Frontal cortex (tissue), 4 donors: ENCODE data around the gene PTGIS. TPM values are rescaled to one million over a fixed set of nuclear protein-coding genes. Genes with fewer than 3 reads are reported as not detected.
A peak's percentile ranks its signal among the peaks of the same experiment; 100 is the strongest.

Source experiments
- DNase-seq, 2 donors: peaks; one replicate each; pipeline ENCODE4 v3.0.0; 2012; ENCODE audit warnings: low spot score in 2 of 2
- FAIRE-seq: peaks from 2 replicates; lab custom pipeline; 2012; peaks lifted over from hg19 to GRCh38; lab: Jason Lieb, UNC
- total RNA-seq: library from RNA; depleted of rRNA; stranded (reverse); fragments of >200 nt; gene quantifications from one replicate; pipeline ENCODE4 v1.2.3, GENCODE V29; 2014
- donor health status: control.
- donor health status: control.
- donor health status: control.

The PTGIS gene
- total RNA-seq, 1 donor from 2014 or later, result 7.7 TPM

- DNase-seq (no peak), FAIRE-seq (no peak)
These were observed 57.3 kb downstream of the PTGIS start for GRCh38 chr20:49510562-49511122.

- DNase-seq (peak; percentile 20 to 62), FAIRE-seq (no peak)
These were observed 59.3 kb downstream of the PTGIS start for GRCh38 chr20:49508435-49509199.

- DNase-seq (no peak), FAIRE-seq (no peak)
These were observed 60.0 kb downstream of the PTGIS start for GRCh38 chr20:49507741-49508434.

- DNase-seq (peak in 1 of 2 donors; percentile 42), FAIRE-seq (no peak)
These were observed 62.4 kb downstream of the PTGIS start for GRCh38 chr20:49505518-49505917.

GRCh38 chr20:49503176-49503575 lies 64.8 kb downstream of the PTGIS start:
- no peak for DNase-seq

GRCh38 chr20:49501917-49502316 lies 66.0 kb downstream of the PTGIS start:
- FAIRE-seq (no peak), DNase-seq (no peak)

More at GRCh38 chr20:49503176-49503575, 64.8 kb downstream of the PTGIS start:
- FAIRE-seq, result no peak

GRCh38 chr20:49497398-49497669 lies 70.6 kb downstream of the PTGIS start:
- DNase-seq (no peak), FAIRE-seq (no peak)

- FAIRE-seq (no peak), DNase-seq (no peak)
These were observed 71.2 kb downstream of the PTGIS start for GRCh38 chr20:49496553-49497397.

GRCh38 chr20:49496043-49496442 lies 71.9 kb downstream of the PTGIS start:
- DNase-seq, result no peak
- FAIRE-seq, result no peak

- DNase-seq, result no peak
- no peak for FAIRE-seq
These were observed 77.2 kb downstream of the PTGIS start for GRCh38 chr20:49490689-49491088.

GRCh38 chr20:49489688-49490087 lies 78.2 kb downstream of the PTGIS start:
- DNase-seq, result no peak
- no peak for FAIRE-seq

GRCh38 chr20:49486064-49486463 lies 81.9 kb downstream of the PTGIS start:
- FAIRE-seq (no peak), DNase-seq (no peak)

- FAIRE-seq (no peak), DNase-seq (no peak)
These were observed 82.4 kb downstream of the PTGIS start for GRCh38 chr20:49485563-49485962.

GRCh38 chr20:49484180-49485140 lies 83.5 kb downstream of the PTGIS start:
- DNase-seq, result peak; percentile 81 to 84
- no peak for FAIRE-seq

GRCh38 chr20:49483696-49484123 lies 84.2 kb downstream of the PTGIS start:
- DNase-seq (peak in 1 of 2 donors; percentile 53), FAIRE-seq (no peak)

- DNase-seq, result peak in 1 of 2 donors; percentile 42
These were observed 84.8 kb downstream of the PTGIS start for GRCh38 chr20:49483018-49483695.

GRCh38 chr20:49482621-49483017 lies 85.3 kb downstream of the PTGIS start, which contains the start of gene KCNB1:
Gene KCNB1 (minus strand): TSS chr20:49482668. CDS start chr20:49482480, 188 bp downstream.
- FAIRE-seq (no peak), DNase-seq (peak; percentile 75 to 76)

More at GRCh38 chr20:49483018-49483695, 84.8 kb downstream of the PTGIS start:
- no peak for FAIRE-seq

GRCh38 chr20:49482173-49482572 lies 85.8 kb downstream of the PTGIS start:
- no peak for FAIRE-seq

More at GRCh38 chr20:49482173-49482572, 85.8 kb downstream of the PTGIS start:
- no peak for DNase-seq
